Neuron (in vitro differentiated cells): ENCODE measurements around the gene CYP2A7.
"Not testable (repeated sequence)": the region's sequence is repeated elsewhere in the genome, so short reads cannot be mapped to it uniquely, and the experiment has no call there.

Experiments
- H2AFZ ChIP-seq: one replicate; pipeline ENCODE4 v1.6.1; 2013; ENCODE audit warnings: low read depth, mild to moderate bottlenecking, inconsistent platforms, low read length, moderate library complexity
- H3K27me3 ChIP-seq: one replicate; pipeline ENCODE4 v1.6.1; 2013; ENCODE audit warnings: low read length; ENCODE audit not compliant: insufficient read depth
- H3K36me3 ChIP-seq: one replicate; pipeline ENCODE4 v1.6.1; 2013; ENCODE audit warnings: low read length; ENCODE audit not compliant: insufficient read depth
- H3K4me1 ChIP-seq: one replicate; pipeline ENCODE4 v1.6.1; 2013; ENCODE audit warnings: low read length; ENCODE audit not compliant: insufficient read depth
- H3K4me3 ChIP-seq: 2 replicates; pipeline ENCODE4 v1.5.1; 2013; ENCODE audit warnings: mild to moderate bottlenecking, low read length, moderate library complexity
- H3K9me3 ChIP-seq: one replicate; pipeline ENCODE4 v1.6.1; 2013; ENCODE audit warnings: low read length

Gene CYP2A7

DNA sequence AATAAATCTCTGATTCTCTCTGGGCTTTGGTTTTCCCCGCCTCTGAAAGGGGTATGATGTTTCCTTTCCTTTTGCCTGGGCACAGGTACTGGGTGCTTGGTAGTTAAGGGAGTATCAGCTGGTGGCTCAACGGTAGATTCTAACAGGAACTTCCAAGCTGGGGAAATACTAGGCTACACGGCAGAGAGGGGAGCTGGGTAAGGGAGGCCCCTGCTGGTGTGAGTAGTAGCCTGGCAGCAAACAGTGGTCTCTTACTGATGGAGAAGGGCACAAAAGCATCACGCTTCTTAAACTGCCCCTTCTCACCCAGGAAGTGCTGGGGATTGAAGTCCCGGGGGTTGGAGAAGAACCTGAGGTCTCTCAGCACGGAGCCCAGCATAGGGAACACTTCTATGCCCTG lies 26.9 kb upstream of the CYP2A7 start:
- no peaks in the 10 kb centered on the region for H3K9me3 ChIP-seq
- H3K27me3 ChIP-seq, result no peaks in the 10 kb centered on the region
- H3K36me3 ChIP-seq, result no peaks in the 10 kb centered on the region
- H3K4me1 ChIP-seq, result no peaks in the 10 kb centered on the region
- H2AFZ ChIP-seq, result no peak overlapping the region
- H3K4me3 ChIP-seq, result no peak overlapping the region

DNA sequence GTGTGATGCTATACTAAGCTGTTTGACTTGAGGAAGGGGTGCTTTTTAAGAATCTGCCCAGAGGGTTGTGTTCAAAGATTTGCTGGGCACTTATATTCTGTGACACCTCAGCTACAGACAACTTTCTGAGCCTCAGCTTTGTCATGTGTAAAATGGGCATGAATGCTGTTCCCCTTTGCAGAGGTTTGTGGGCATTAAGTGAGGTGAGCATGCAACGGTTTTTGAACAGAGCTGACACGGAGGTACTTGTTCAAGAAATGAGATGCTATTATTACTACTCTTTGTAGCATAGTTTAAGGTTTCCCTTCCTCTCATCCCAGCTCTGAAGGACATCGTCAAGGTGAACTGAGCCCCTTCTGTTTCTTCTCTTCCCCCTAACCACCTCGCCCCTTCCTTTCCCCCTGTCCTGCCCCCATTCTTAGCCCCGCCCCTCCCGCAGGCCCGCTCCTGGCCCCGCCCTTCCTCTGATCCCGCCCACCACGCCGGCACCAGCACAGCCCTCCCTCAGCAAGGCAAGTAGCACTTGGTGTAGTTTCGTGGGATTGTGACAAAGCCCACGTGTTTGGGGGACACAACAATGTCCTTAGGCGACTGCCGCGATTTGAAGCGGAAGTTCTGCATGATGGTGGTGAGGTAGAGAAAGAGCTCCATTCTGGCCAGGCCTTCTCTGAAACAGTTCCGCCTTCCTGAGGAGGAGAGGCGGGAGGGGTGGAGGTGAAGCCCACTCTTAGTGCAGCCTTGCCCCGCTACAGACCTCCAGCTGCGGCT lies 26.1 kb upstream of the CYP2A7 start:
- Histone ChIP-seq H3K27me3 (no peaks in the 10 kb centered on the region), H3K4me3 (no peak overlapping the region), H2AFZ (no peak overlapping the region), H3K36me3 (no peaks in the 10 kb centered on the region), H3K4me1 (no peaks in the 10 kb centered on the region), H3K9me3 (no peaks in the 10 kb centered on the region)

- H3K4me1 ChIP-seq, result no peaks in the 10 kb centered on the region
- H3K4me3 ChIP-seq, result no peak overlapping the region
- no peaks in the 10 kb centered on the region for H3K36me3 ChIP-seq
- H3K27me3 ChIP-seq, result no peaks in the 10 kb centered on the region
- no peak overlapping the region for H2AFZ ChIP-seq
- no peaks in the 10 kb centered on the region for H3K9me3 ChIP-seq
Observed at GRCh38 chr19:40906512-40906911, 24.5 kb upstream of the CYP2A7 start.

GRCh38 chr19:40904673-40905156 lies 22.7 kb upstream of the CYP2A7 start:
- H3K36me3 ChIP-seq, H3K4me1 ChIP-seq, H2AFZ ChIP-seq, H3K4me3 ChIP-seq, H3K9me3 ChIP-seq, H3K27me3 ChIP-seq: not testable (repeated sequence)

GRCh38 chr19:40901975-40902750 lies 20.1 kb upstream of the CYP2A7 start:
- H3K36me3 ChIP-seq, H2AFZ ChIP-seq, H3K4me1 ChIP-seq, H3K4me3 ChIP-seq, H3K27me3 ChIP-seq, H3K9me3 ChIP-seq: not testable (repeated sequence)

DNA sequence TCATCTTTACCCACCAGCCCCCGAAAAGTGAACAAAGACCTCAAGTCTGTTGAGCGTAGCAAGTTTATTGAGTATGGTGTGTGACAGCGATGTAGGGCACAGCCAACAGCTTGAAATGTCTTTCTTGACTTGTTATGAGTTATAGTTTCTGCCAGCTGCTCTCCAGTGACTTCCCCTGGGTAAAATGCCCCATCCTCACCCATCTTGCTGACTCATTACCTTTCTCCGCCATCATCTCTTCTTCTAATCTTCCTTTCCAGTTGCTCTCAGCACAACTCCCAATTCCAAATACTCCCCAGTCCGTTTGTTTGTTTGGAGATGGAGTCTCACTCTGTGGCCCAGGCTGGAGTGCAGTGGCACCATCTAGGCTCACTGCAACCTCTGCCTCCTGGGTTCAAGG lies 18.5 kb upstream of the CYP2A7 start:
- H3K36me3 ChIP-seq, H3K27me3 ChIP-seq, H3K4me3 ChIP-seq, H2AFZ ChIP-seq, H3K9me3 ChIP-seq, H3K4me1 ChIP-seq: not testable (repeated sequence)

DNA sequence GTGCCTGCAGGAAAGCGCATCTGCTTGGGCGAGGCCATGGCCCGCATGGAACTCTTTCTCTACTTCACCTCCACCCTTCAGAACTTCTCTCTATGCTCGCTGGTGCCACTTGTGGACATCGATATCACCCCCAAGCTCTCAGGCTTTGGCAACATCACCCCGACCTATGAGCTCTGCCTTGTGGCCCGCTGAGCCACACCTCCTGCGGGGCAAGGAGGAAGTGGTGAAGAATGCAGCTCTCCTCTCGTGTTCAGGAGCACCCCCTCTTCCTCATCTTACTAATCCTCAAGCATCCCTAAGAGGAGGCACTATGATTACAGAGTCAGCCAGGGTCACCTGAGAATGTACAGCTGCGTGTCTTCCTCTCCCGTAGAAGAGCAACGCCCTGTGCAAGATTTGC lies 17.9 kb upstream of the CYP2A7 start:
- H3K4me3 ChIP-seq, H3K27me3 ChIP-seq, H3K36me3 ChIP-seq: not testable (repeated sequence)

GRCh38 chr19:40896843-40897789 lies 15.1 kb upstream of the CYP2A7 start:
- H3K27me3 ChIP-seq, H3K4me3 ChIP-seq, H2AFZ ChIP-seq, H3K36me3 ChIP-seq, H3K4me1 ChIP-seq, H3K9me3 ChIP-seq: not testable (repeated sequence)

More for the DNA sequence above, 17.9 kb upstream of the CYP2A7 start:
- not testable (repeated sequence) for H2AFZ ChIP-seq, H3K9me3 ChIP-seq, H3K4me1 ChIP-seq

DNA sequence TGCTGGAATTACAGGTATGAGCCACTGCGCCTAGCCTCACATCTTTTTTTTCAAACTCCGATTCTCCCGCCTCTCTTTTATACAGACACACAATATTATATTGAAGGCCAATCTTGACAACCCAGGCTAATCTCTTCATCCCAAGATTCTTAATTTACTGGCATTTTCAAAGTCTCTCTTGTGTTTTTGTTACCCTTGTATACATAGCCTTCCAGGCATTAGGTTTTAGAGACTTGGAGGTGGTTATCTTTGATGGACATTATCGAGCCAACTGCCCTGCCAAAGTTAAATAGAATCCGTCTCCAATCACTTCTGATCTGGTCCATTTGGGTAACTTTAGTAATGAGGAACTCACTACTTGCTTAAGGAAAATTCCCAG lies 14.4 kb upstream of the CYP2A7 start:
- no peak overlapping the region for H2AFZ ChIP-seq
- H3K27me3 ChIP-seq, result no peaks in the 10 kb centered on the region
- no peaks in the 10 kb centered on the region for H3K4me1 ChIP-seq
- H3K9me3 ChIP-seq, result no peaks in the 10 kb centered on the region
- no peak overlapping the region for H3K4me3 ChIP-seq
- no peaks in the 10 kb centered on the region for H3K36me3 ChIP-seq

DNA sequence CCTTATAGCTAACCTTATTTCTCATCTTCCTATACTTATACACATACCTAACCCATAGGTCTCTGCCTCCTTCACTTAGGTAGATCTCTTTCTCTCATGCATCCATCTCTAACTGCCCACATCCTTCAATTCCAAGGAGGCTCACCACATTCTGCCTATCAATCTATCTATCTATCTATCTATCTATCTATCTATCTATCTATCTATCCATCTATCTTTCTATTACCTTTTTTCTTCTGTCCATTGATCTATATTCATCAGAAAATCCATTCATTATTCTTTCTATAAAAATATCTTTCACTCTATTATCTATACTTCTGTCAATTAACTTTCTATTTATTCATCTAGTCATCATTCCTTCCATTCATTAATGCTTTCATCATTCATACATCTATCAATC lies 11.1 kb upstream of the CYP2A7 start:
- Histone ChIP-seq H3K9me3 (no peaks in the 10 kb centered on the region), H3K27me3 (no peaks in the 10 kb centered on the region), H2AFZ (no peak overlapping the region), H3K4me1 (no peaks in the 10 kb centered on the region), H3K36me3 (no peaks in the 10 kb centered on the region), H3K4me3 (no peak overlapping the region)

GRCh38 chr19:40889366-40889765 lies 7.3 kb upstream of the CYP2A7 start:
- Histone ChIP-seq H2AFZ (no peak overlapping the region), H3K9me3 (no peaks in the 10 kb centered on the region), H3K27me3 (no peaks in the 10 kb centered on the region), H3K36me3 (no peaks in the 10 kb centered on the region), H3K4me1 (no peaks in the 10 kb centered on the region), H3K4me3 (no peak overlapping the region)

DNA sequence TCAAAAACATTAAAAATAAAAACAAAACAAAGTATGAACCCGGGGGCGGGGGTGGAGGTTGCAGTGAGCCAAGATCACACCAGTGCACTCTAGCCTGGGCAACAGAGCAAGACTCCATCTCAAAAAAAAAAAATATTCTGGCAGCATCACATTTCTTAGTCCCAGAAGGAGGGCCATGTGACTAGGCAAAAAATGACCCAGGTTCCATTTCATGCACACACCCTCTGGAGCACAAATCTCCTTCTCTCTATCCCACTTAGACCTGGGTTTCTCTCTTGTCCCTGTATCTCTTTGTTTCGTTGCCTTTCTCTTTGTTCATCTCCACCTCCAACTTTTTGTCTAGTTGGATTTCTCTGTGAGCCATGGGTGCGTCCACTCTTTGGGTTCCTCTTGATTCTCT lies 6.2 kb upstream of the CYP2A7 start:
- H3K9me3 ChIP-seq, result no peaks in the 10 kb centered on the region
- H2AFZ ChIP-seq, result no peak overlapping the region
- H3K27me3 ChIP-seq, result no peaks in the 10 kb centered on the region
- H3K36me3 ChIP-seq, result no peaks in the 10 kb centered on the region
- no peak overlapping the region for H3K4me3 ChIP-seq
- no peaks in the 10 kb centered on the region for H3K4me1 ChIP-seq
